Calu3 (cell line): ENCODE data around the gene MIPOL1. TPM values are rescaled to one million over a fixed set of nuclear protein-coding genes. Genes with fewer than 3 reads are reported as not detected.

Experiments
- BruUV-seq: library from RNA; stranded (reverse); fragments of 400-500 nt; replicated peaks from 2 replicates; lab custom pipeline; 2021; lab: Mats Ljungman, UMichigan
- CTCF ChIA-PET: fragments of 300-600 bp; sonication (Branson Sonifier 250); formaldehyde crosslinking; loops from one replicate; lab custom pipeline; 2022; ENCODE audit warnings: antibody characterized with exemption; lab: Charles Lee
- DNase-seq: peaks from one replicate; pipeline ENCODE4 v3.0.0; 2022
- H3K27ac Mint-ChIP-seq: one replicate; pipeline ENCODE4 v1.8.0; 2022; ENCODE audit warnings: mixed read lengths; ENCODE audit not compliant: unreplicated experiment
- H3K27me3 Mint-ChIP-seq: one replicate; pipeline ENCODE4 v1.8.0; 2022; ENCODE audit warnings: mixed read lengths; ENCODE audit not compliant: unreplicated experiment
- H3K36me3 Mint-ChIP-seq: one replicate; pipeline ENCODE4 v1.8.0; 2022; ENCODE audit warnings: mild to moderate bottlenecking, moderate library complexity, mixed read lengths; ENCODE audit not compliant: insufficient read depth, unreplicated experiment
- H3K4me1 Mint-ChIP-seq: one replicate; pipeline ENCODE4 v1.8.0; 2022; ENCODE audit warnings: mild to moderate bottlenecking, low read depth, mixed read lengths; ENCODE audit not compliant: unreplicated experiment
- H3K4me3 Mint-ChIP-seq: one replicate; pipeline ENCODE4 v1.8.0; 2022; ENCODE audit warnings: mild to moderate bottlenecking, low read depth, moderate library complexity, mixed read lengths; ENCODE audit not compliant: unreplicated experiment
- H3K9me3 Mint-ChIP-seq: one replicate; pipeline ENCODE4 v1.8.0; 2022; ENCODE audit warnings: low read depth, mixed read lengths; ENCODE audit not compliant: unreplicated experiment
- CTCF ChIP-seq: fragments of 200-600 bp; IDR thresholded peaks from one replicate; pipeline ENCODE4 v1.8.0; 2022; ENCODE audit warnings: antibody characterized with exemption; ENCODE audit not compliant: unreplicated experiment
- intact Hi-C: fragments of 100-400 bp; cut with micrococcal nuclease; formaldehyde crosslinking; loops from one replicate; pipeline ENCODE4 v1.10.0; 2022; ENCODE audit not compliant: unreplicated experiment
- total RNA-seq: library from RNA; stranded (reverse); gene quantifications from 2 replicates; pipeline ENCODE4 v1.2.3, GENCODE V29; 2022

The MIPOL1 gene
- total RNA-seq, 1 experiment from 2014 or later, result 27.2 TPM

GRCh38 chr14:37329189-37330001 is 131.7 kb downstream of the MIPOL1 start:
- peak overlapping the region; percentile 8 for H3K4me3 Mint-ChIP-seq
- peaks cover 18% of the 10 kb centered on the region for H3K4me1 Mint-ChIP-seq
- H3K27ac Mint-ChIP-seq, result peak overlapping the region; percentile 56
- BruUV-seq, result no TSS peak
- TF ChIP-seq CTCF, result no peak
- no peak for DNase-seq
- no peaks in the 10 kb centered on the region for H3K36me3 Mint-ChIP-seq
- H3K27me3 Mint-ChIP-seq, result no peaks in the 10 kb centered on the region
- peaks cover 3% of the 10 kb centered on the region for H3K9me3 Mint-ChIP-seq
- intact Hi-C loops, result loop anchor here (5.0 kb wide), 1 partner anchor 77 kb away; no protein-coding TSS in a partner anchor
- CTCF ChIA-PET, result interaction anchor here (1.0 kb wide), 1 partner anchor 262 kb away, joined by 3 read pairs; no protein-coding TSS in a partner anchor

GRCh38 chr14:37330910-37331309 is 133.2 kb downstream of the MIPOL1 start:
- CTCF ChIA-PET, result no interaction called here
- Mint-ChIP-seq H3K4me1 (peaks cover 18% of the 10 kb centered on the region), H3K27me3 (no peaks in the 10 kb centered on the region)

GRCh38 chr14:37340353-37340752 is 142.6 kb downstream of the MIPOL1 start:
- Mint-ChIP-seq H3K4me1 (no peaks in the 10 kb centered on the region), H3K36me3 (no peaks in the 10 kb centered on the region), H3K9me3 (no peaks in the 10 kb centered on the region), H3K27ac (no peak overlapping the region), H3K27me3 (no peaks in the 10 kb centered on the region), H3K4me3 (no peak overlapping the region)
- no TSS peak for BruUV-seq
- TF ChIP-seq CTCF, result peak; percentile 24
- CTCF ChIA-PET, result interaction anchor here (0.6 to 1.0 kb wide), 2 partner anchors 180 to 251 kb away, joined by 4 to 11 read pairs; no protein-coding TSS in a partner anchor
- intact Hi-C loops, result loop anchor here (5.0 kb wide), 1 partner anchor 222 kb away; no protein-coding TSS in a partner anchor
- peak; percentile 6 for DNase-seq

More at GRCh38 chr14:37330910-37331309, 133.2 kb downstream of the MIPOL1 start:
- no peaks in the 10 kb centered on the region for H3K36me3 Mint-ChIP-seq
- H3K9me3 Mint-ChIP-seq, result no peaks in the 10 kb centered on the region
- no TSS peak for BruUV-seq
- intact Hi-C loops, result no loop called here
- no peak for TF ChIP-seq CTCF
- H3K27ac Mint-ChIP-seq, result no peak overlapping the region
- no peak for DNase-seq
- H3K4me3 Mint-ChIP-seq, result no peak overlapping the region

GRCh38 chr14:37343307-37344094 is 145.8 kb downstream of the MIPOL1 start:
- Mint-ChIP-seq H3K27me3 (no peaks in the 10 kb centered on the region), H3K4me1 (no peaks in the 10 kb centered on the region), H3K4me3 (no peak overlapping the region), H3K27ac (no peak overlapping the region), H3K9me3 (no peaks in the 10 kb centered on the region), H3K36me3 (no peaks in the 10 kb centered on the region)
- intact Hi-C loops, result loop anchor here (5.0 kb wide), 1 partner anchor 219 kb away; no protein-coding TSS in a partner anchor
- TF ChIP-seq CTCF, result no peak
- no peak for DNase-seq
- no TSS peak for BruUV-seq
- CTCF ChIA-PET, result no interaction called here
